ENCODE results near the gene AMHR2.
"Not testable (repeated sequence)": the region's sequence is repeated elsewhere in the genome, so short reads cannot be mapped to it uniquely, and the experiment has no call there.

Gene AMHR2

GRCh38 chr12:53423597-53423996 lies at the start of gene AMHR2:
Gene AMHR2, plus strand, starts transcription at chr12:53423855. Its CDS starts 80 bp downstream, at chr12:53423935.
- no peak for DNase-seq

GRCh38 chr12:53374277-53374676 lies 49.4 kb upstream of the AMHR2 start:
- not testable (repeated sequence) for DNase-seq

GRCh38 chr12:53376747-53377146 lies 46.9 kb upstream of the AMHR2 start:
- no peak for DNase-seq

- DNase-seq, result no peak
Observed at GRCh38 chr12:53378222-53378621, 45.4 kb upstream of the AMHR2 start.

GRCh38 chr12:53378724-53379388 lies 44.8 kb upstream of the AMHR2 start:
- no peak for DNase-seq

- peak; percentile 100 for DNase-seq
Observed at GRCh38 chr12:53379389-53380103, 44.1 kb upstream of the AMHR2 start.

- peak; percentile 96 for DNase-seq
Observed at GRCh38 chr12:53380104-53380793, 43.4 kb upstream of the AMHR2 start, which contains the start of gene SP1. Gene SP1, plus strand, starts transcription at chr12:53380176. Its CDS starts 116 bp downstream, at chr12:53380292.

GRCh38 chr12:53380794-53381730 lies 42.6 kb upstream of the AMHR2 start:
- no peak for DNase-seq

- DNase-seq, result no peak
Observed at GRCh38 chr12:53381731-53382630, 41.7 kb upstream of the AMHR2 start.

GRCh38 chr12:53383258-53383657 lies 40.4 kb upstream of the AMHR2 start:
- no peak for DNase-seq

GRCh38 chr12:53386381-53386780 lies 37.3 kb upstream of the AMHR2 start:
- not testable (repeated sequence) for DNase-seq

GRCh38 chr12:53388932-53389331 lies 34.7 kb upstream of the AMHR2 start:
- DNase-seq, result no peak

GRCh38 chr12:53389702-53390101 lies 34.0 kb upstream of the AMHR2 start:
- no peak for DNase-seq

- no peak for DNase-seq
Observed at GRCh38 chr12:53391724-53392123, 31.9 kb upstream of the AMHR2 start.

- DNase-seq, result no peak
Observed at GRCh38 chr12:53399896-53400295, 23.8 kb upstream of the AMHR2 start.

GRCh38 chr12:53402351-53402750 lies 21.3 kb upstream of the AMHR2 start:
- DNase-seq, result not testable (repeated sequence)

- DNase-seq, result no peak
Observed at GRCh38 chr12:53402871-53403270, 20.8 kb upstream of the AMHR2 start.

GRCh38 chr12:53410951-53411350 lies 12.7 kb upstream of the AMHR2 start:
- DNase-seq, result no peak

GRCh38 chr12:53413485-53414204 lies 10.0 kb upstream of the AMHR2 start:
- no peak for DNase-seq

- DNase-seq, result no peak
Observed at GRCh38 chr12:53414756-53415417, 8.8 kb upstream of the AMHR2 start.

Data from left hindlimb (tissue), 1 donor.